GM10266 (cell line): ENCODE measurements around the gene RORC.
"Not testable (repeated sequence)": the region's sequence is repeated elsewhere in the genome, so short reads cannot be mapped to it uniquely, and the experiment has no call there.

ENCODE experiments used
- DNase-seq: peaks from one replicate; pipeline ENCODE4 v3.0.0; 2012; ENCODE audit errors: extremely low spot score
- TF ChIP-seq, protein P1 (sequence below): IDR thresholded peaks from 2 replicates; pipeline ENCODE4 v1.5.1; 2012; ENCODE audit warnings: mild to moderate bottlenecking, low read depth; ENCODE audit not compliant: control insufficient read depth, insufficient read depth; ENCODE audit errors: missing control alignments

RORC gene

DNA sequence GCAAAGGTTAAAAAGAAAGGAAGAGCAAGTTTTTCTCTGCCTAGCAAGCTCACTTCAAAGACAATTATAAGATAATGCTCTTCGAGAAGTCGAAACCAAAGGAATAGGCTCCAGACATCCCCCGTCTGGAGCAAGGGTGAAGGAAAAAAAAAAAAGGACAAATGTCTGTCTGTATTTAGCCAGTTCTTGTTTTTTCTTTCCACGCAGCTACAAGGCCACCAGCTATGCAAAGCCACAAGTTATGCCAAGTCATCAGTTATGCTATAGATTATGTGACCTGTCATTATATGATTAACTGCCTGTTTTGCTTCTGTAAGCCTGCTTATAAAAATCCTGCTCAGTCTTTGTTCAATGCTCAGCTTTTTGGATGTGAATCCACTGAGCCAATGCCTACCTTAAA is 24.3 kb upstream of the RORC start:
- no peak for DNase-seq
- TF ChIP-seq, protein P1, sequence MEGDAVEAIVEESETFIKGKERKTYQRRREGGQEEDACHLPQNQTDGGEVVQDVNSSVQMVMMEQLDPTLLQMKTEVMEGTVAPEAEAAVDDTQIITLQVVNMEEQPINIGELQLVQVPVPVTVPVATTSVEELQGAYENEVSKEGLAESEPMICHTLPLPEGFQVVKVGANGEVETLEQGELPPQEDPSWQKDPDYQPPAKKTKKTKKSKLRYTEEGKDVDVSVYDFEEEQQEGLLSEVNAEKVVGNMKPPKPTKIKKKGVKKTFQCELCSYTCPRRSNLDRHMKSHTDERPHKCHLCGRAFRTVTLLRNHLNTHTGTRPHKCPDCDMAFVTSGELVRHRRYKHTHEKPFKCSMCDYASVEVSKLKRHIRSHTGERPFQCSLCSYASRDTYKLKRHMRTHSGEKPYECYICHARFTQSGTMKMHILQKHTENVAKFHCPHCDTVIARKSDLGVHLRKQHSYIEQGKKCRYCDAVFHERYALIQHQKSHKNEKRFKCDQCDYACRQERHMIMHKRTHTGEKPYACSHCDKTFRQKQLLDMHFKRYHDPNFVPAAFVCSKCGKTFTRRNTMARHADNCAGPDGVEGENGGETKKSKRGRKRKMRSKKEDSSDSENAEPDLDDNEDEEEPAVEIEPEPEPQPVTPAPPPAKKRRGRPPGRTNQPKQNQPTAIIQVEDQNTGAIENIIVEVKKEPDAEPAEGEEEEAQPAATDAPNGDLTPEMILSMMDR = no peak

DNA sequence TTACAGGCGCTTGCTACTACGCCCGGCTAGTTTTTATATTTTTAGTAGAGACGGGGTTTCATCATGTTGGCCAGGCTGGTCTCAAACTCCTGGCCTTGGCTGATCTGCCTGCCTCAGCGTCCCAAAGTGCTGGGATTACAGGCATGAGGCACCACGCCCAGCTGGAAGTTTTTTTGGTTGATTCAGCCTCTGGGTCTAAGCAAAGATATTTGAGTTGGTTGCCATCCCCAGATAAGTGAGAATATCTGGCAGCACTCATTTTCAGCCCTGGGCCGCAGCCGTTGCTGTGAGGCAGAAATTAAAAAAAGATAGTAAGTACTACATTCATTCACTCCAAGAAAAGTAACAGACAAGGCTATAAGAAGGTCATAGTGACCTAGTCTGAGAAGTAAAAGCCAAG is 23.9 kb upstream of the RORC start:
- DNase-seq = not testable (repeated sequence)

DNA sequence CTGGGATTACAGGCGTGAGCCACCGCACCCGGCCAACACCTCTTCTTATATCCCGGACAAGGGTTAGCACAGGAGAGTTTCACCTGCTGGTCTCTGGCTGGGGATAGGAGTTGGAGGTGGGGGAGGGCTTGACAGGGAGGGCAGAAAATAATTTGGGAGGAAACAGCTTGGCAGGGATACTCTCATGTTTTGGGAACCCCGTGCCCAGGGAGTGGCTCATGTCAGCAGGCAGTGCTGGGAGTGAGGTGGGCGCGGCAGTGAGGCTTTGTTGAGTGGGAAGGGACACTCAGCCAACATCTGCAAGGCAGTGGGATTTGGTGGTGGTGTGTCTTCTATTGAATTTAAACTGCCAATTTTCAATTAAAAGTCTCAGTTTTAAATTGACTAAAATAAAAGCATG is 23.1 kb upstream of the RORC start:
- no peak for DNase-seq
- TF ChIP-seq, protein P1 = no peak

DNA sequence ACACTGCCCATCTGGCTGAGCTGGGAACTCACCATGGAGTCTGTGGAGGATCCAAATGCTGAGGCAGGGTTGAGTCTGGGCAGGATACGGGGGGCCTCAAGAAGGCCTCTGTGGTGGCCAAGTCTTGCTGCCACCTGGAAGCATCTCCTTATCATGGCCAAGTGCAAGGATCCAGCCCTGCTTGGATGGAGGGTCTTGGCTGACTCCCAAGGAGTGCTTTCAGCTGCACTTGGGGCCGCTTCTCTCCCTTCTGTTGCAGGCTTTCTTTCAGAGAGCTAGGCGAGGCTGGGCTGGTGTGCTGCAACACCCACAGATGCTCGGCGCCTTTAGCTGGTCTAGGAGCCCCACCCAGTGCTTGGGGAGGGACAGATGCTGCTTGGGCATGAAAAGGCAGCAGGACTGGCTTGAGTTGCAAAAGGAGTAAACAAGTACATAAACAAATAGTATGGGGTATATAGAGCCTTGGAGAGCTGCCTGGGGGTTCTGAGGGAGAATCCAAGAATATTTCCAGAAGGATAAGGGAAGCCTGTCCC is 21.9 kb upstream of the RORC start, which contains the start of gene THEM5:
Gene THEM5, minus strand, starts transcription at position 302 of the 533 bp plus-strand sequence. Its CDS starts 147 bp downstream, at position 155.
- TF ChIP-seq, protein P1 = no peak
- no peak for DNase-seq

DNA sequence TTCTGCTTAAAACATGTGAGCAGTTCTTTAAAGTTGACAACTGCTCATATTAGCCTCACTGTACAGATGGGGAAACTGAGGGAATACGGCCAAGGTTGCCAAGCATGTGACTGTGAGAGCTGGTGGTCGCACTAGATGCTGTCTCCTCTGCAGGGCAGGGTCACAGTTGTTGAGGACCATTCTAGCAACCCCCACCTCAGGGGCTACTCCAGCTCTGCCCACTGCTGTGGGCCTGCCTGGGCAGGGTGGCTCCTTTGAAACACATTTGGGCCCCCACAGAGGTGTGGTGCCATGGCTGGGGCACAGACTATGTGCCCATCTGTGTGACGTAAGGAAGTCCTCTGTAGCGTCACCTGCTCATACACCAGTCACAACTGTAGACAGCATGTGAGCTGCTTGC is 21.1 kb upstream of the RORC start:
- TF ChIP-seq, protein P1 = no peak
- no peak for DNase-seq

DNA sequence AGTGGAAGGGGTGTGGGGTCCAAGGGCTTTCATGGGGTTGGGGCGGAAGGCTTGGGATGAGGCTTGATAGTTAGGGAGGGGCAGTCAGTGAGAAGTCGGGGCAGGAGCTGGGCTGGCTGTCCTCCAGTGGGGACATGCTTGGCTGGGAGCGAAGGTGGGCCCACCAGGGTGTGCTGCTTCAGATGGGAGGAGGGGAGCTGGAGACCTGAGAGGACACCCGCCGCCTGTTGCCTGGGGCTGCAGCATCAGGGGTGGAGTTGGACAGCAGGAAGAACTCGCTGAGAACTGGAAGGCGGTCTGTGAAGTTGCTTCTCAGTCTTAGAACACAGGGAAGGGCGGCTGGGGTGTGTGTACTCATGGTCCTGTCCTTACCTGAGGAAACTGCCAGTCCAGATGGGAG is 20.3 kb upstream of the RORC start:
- TF ChIP-seq, protein P1 = no peak
- DNase-seq = no peak

DNA sequence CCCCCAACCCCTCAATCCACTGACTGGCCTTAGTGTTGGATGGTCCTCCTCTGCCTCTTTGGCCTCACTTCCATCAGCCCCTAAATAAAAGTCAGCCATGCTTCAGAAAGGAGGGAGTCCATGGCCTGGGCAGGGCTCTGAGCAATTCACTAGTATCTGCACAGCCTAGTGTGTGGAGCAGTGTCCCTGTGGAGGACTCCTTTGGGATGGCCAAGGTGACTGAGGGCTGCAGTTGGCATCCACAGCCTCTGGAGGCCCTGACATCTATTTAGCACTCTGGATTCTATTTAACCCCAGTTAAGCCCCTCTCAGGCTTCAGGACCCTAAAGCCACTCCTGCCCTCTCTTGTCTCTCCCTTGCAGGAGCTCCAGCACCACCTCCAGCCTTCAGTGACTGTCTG is 18.3 kb upstream of the RORC start:
- TF ChIP-seq, protein P1 = no peak

DNA sequence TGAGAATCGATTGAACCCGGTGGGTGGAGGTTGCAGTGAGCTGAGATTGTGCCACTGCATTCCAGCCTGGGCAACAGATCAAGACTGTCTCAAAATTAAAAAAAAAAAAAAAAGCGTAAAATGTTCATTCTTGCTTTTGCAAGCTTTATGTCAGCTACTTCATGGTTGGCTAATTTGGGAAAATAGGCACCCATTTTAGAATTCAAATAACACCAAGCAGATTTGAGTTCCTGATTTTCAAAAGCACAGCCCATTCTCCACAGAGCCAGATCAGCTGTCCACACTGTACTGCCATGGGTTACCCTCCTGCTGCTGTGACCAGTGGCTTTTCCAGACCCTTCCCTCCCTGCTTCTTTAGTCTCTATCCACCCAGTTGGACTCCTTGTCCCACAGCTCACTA is 17.5 kb upstream of the RORC start:
- DNase-seq = no peak
- TF ChIP-seq, protein P1 = no peak

More for the DNA sequence above, 18.3 kb upstream of the RORC start:
- no peak for DNase-seq
